Activated naive CD4-positive, alpha-beta T cell treated with Interleukin-2 at 50 U/mL for 16 hours (primary cell): ENCODE results near the gene RIMOC1.
"Not testable (repeated sequence)": the region's sequence is repeated elsewhere in the genome, so short reads cannot be mapped to it uniquely, and the experiment has no call there.

Experiments used
- DNase-seq: peaks from one replicate; pipeline ENCODE4 v3.0.0-alpha.2; 2020

RIMOC1 gene

GRCh38 chr5:41891066-41891707 is 13.0 kb upstream of the RIMOC1 start:
- no peak for DNase-seq

DNA sequence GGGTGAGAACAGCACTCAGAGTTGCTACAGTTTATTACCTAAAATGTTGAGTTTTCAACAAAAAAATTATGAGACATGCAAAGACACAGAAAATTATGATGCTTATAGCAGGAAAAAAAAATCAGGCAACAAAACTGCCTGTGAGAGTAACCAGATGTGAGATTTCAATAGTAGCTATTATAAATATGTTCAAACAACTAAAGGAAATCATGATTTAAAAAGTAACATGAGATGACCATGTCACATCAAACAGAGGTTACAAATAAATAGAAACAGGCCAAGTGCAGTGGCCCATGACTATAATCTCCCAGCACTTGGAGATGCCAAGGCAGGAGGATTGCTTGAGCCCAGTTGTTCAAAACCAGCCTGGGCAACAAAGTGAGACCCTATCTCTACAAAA is 12.1 kb upstream of the RIMOC1 start:
- no peak for DNase-seq

DNA sequence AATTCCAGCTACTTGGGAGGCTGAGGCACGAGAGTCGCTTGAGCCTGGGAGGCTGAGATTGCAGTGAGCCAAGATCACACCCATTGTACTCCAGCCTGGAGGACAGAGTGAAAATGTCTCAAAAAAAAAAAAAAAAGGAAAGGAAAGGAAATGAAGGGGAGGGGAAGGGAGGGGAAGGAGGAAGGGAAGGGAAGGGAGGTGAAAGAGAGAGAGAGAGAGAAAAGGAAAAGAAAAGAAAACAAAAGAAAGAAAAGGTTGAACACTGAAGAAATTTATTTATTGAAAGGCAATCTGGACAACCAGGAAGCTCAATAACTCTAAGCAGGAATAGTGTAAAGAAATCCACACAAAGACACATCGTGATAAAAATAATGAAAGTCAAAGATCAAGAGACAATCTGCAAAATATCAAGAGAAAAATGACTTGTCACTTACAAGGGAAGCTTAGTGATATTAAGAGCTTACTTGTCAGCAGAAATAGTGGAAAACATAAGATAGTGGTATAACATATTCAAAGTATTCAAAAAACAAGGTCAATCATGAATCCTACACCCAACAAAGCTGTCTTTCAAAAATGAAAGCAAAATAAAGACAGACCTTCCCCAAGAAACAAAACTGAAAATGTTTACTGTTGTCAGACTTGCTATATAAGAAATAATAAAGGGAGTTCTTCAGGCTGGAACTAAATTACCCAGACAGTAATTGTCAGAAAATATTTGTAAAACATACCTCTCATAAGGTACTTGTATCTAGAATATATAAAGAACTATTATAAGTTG is 10.9 kb upstream of the RIMOC1 start:
- no peak for DNase-seq

- no peak for DNase-seq
Measured at GRCh38 chr5:41896230-41896629, 7.9 kb upstream of the RIMOC1 start.

- DNase-seq = no peak
Measured at GRCh38 chr5:41903382-41903891, 707 bp upstream of the RIMOC1 start.

DNA sequence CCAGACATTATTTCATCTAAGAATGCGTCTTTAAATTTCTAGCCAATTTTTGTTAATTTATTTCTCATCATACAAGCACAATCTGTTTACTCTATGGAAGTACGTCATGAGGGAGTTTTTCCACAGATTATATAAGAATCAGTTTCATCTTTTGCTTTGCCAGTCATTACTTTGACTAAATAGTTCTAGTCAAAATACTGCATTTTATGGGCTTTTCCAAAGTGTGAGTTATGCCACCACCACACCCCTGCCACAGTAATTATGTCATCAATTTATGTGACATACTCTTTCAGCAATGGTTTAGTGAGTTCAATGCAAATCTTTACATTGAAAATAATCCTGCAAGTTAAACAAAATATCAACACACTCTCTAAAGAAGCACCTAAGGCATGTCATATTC is 2.0 kb downstream of the RIMOC1 start:
- no peak for DNase-seq

DNA sequence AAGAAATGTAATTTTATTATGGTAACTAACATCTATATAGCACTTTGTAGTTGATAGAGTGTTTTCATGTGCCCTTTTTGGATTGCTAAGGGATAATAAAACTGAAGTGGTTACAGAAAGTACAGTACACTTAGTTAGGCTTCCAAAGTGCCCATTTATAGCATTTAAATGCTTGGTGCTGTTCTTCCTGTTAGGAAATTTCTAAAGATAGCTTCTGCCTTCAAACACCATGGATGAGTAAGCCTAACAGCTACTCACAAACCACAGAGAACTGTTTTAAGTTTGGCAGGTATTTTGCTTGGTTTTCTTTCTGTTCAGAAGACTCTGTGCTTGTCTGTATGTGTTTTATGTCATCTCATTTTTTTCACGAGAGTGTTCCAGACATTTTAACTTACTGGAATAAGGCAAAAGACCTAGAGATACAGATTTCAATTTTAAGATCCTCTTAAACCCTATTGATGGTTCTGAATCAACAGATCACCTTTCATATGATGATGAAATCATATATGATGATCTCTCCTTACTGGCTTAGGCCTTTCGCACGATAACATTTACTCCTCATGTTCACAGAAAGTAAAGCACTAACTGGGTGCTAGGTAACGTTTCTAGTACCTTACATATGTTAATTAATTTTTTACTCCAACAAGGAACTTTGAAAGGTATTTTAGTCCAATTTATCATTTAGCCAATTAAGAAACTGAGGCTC is 4.4 kb downstream of the RIMOC1 start:
- DNase-seq = no peak

GRCh38 chr5:41918105-41918504 is 14.0 kb downstream of the RIMOC1 start:
- DNase-seq = no peak

DNA sequence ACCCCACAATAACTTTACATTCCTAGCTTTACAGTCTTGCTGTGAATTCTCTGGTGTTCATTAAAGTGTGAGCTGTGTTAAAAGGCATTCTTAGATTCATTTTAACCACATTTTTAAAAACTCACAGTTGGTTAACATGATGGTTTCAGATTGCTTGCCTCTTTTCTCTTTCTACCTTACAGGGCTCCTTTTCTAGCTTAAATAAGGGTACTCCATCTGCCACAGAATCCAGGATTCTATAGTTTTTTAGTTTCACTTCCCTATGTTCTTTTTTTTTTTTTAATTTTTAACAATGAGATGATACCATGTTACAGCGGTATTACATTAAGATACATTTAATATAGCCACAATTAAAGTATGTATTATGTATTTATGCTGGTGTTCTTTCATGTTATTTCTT is 17.0 kb downstream of the RIMOC1 start:
- no peak for DNase-seq

DNA sequence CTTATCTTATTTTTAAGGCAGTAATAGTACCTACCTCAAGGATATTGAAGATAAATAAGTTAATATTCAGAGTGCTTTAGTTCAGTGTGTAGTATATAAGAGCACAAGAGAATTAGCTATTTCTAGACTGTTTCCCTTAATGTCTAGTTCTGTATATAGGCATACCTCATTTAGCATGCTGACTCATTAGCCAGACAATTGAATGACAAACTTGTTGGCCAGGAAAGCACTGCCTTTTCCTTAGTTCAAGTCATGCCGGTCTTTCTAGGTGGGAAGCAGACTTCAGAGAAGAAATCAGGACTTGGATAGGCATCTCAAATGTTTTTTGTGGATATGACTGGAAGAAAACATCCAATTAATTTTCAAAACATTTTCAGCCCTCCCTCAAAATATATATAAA is 17.7 kb downstream of the RIMOC1 start:
- no peak for DNase-seq

GRCh38 chr5:41924526-41924871 is 20.4 kb downstream of the RIMOC1 start:
- DNase-seq = no peak

DNA sequence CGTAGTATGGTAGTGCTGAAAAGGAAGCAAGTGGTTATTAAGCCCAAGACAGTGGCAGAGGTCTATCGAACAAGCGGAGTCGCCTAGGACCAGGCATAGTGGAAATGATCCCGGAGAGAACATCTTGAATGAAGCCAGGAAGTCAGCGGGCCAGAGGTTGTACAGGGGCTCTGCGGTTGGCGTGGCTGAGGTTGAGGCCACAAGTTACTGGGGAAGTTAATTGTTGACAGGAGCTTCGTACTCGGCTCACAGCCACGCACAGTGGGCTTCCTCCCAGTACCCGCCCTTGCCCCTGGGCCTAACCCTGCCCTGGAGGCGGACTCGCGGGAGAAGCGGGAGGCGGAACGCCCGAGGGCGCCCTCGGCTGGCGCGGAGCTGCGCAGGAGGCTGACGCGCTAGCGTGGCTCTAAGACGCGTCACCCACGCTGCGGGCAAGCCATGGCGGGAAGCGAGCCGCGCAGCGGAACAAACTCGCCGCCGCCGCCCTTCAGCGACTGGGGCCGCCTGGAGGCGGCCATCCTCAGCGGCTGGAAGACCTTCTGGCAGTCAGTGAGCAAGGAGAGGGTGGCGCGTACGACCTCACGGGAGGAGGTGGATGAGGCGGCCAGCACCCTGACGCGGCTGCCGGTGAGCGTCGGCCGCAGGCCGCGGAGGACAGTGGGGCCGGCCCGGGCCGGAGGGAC is 20.9 kb downstream of the RIMOC1 start, which contains the start of gene FBXO4:
Gene FBXO4, plus strand, starts transcription at position 410 of the 683 bp plus-strand sequence. Its CDS starts 29 bp downstream, at position 439.
- peak; percentile 89 for DNase-seq

GRCh38 chr5:41925555-41925951 is 21.4 kb downstream of the RIMOC1 start:
- DNase-seq = no peak

DNA sequence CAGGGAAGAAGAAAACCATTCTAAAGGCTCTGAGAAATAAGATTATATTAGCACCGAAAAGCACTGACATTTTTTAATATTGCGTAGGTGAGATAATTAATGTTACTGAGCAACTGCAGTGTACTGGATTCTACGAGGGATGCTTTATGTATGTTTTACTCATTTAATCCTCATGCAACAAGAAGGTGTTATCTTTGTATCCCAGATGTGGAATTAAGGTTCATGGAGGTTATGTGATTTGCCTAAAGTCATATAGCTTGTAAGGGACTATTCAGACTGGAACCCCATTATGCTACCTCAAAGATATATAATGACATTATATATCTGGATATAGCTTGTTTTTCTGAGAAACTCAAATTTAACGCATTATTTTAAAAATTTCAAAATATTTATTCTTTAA is 23.5 kb downstream of the RIMOC1 start:
- no peak for DNase-seq

GRCh38 chr5:41929035-41929434 is 24.9 kb downstream of the RIMOC1 start:
- no peak for DNase-seq

GRCh38 chr5:41932770-41933169 is 28.6 kb downstream of the RIMOC1 start:
- no peak for DNase-seq

DNA sequence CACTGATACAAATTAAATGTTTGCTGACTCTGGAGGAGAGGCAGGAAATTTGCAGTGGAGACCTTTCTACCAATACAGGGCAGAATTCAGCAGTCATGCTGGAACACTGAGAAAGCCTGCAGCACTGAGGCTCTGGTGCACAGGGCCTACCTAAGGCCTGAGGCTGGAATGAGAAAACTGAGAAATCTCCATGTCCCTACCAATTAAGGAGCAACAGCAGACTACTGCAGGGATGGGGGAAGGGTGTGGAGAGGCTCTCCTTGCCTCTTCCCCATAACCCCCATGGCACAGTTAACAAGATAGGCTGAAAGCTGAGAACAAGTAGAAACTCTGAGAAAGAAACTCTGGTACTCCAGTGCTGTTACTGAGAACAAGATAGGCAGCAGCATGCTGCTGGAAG is 31.4 kb downstream of the RIMOC1 start:
- DNase-seq = no peak

GRCh38 chr5:41940641-41941040 is 36.5 kb downstream of the RIMOC1 start:
- DNase-seq = no peak

- not testable (repeated sequence) for DNase-seq
Measured at GRCh38 chr5:41945332-41945955, 41.3 kb downstream of the RIMOC1 start.

DNA sequence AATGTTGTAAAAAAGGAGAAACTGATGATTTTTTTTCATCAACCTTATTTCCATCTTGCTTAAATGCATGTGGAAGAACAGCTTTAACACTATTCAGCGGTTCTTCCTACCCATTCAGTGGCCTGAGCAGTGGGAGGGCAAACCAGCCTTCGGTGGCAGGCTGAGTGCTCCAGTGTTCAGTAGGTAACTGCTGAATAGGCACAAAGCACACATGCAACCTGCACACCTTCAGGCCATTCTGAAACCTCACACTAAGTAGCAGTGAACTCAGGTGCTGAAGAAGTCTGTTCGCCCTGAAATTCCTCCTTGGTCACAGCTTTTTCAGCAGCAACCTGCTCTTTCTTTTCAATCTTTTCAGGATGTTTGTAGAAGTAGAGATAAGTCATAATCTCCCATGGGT is 47.1 kb downstream of the RIMOC1 start:
- DNase-seq = no peak
